HepG2 (cell line): Measurements from ENCODE around the gene PKD2L1. TPM values are rescaled to one million over a fixed set of nuclear protein-coding genes. Genes with fewer than 3 reads are reported as not detected.

Source experiments
- ATAC-seq: fragments of 200-7000 bp; cut with Tn5 transposase; 3 replicates; pipeline ENCODE4 v1.9.1; 2020; ENCODE audit warnings: mild to moderate bottlenecking, moderate library complexity
- BruUV-seq: library from RNA; stranded (reverse); fragments of 400-500 nt; replicated peaks from 2 replicates; lab custom pipeline; 2021; lab: Mats Ljungman, UMichigan
- CTCF ChIA-PET: fragments of 300-600 bp; formaldehyde crosslinking; extraction: SDS; loops from one replicate; lab custom pipeline; 2021; ENCODE audit warnings: low total read pairs, inconsistent platforms, low intra/inter-chr PET ratio; lab: Yijun Ruan, JAX
- POLR2A ChIA-PET: fragments of 350-600 bp; sonication (Branson Sonifier 250); formaldehyde crosslinking; loops from one replicate; lab custom pipeline; 2020; ENCODE audit warnings: antibody characterized with exemption, inconsistent platforms; lab: Yijun Ruan, JAX
- DNase-seq: peaks from one replicate; pipeline ENCODE4 v3.0.0-alpha.2; 2015; ENCODE audit warnings: low spot score
- FAIRE-seq: peaks from 3 replicates; lab custom pipeline; 2011; peaks lifted over from hg19 to GRCh38; lab: Jason Lieb, UNC
- H2AFZ ChIP-seq: one replicate; pipeline ENCODE4 v1.6.1; 2011; ENCODE audit warnings: low read length, inconsistent platforms
- H3K27ac ChIP-seq: fragments of 300-600 bp; 3 replicates; pipeline ENCODE4 v1.8.0; 2011; ENCODE audit warnings: mixed run types, mild to moderate bottlenecking, mixed read lengths, low read length, inconsistent platforms; ENCODE audit not compliant: insufficient read depth; ENCODE audit errors: extremely low read length
- H3K27me3 ChIP-seq, 2 experiments: fragments of 200-600 bp in 1 of 2; 2 replicates in 1 of 2; 3 replicates in 1 of 2; pipeline versions ENCODE4 v1.6.0 to v1.8.0; 2011; ENCODE audit warnings: low read length in 2 of 2, mild to moderate bottlenecking in 2 of 2, moderate library complexity in 2 of 2, inconsistent platforms in 1 of 2; ENCODE audit not compliant: insufficient read depth in 2 of 2, control insufficient read depth in 1 of 2
- H3K36me3 ChIP-seq, 2 experiments: fragments of 200-600 bp in 1 of 2; replicated peaks in 1 of 2; 2 replicates in 1 of 2; 3 replicates in 1 of 2; pipeline versions ENCODE4 v1.5.1 to v1.8.0; 2011; ENCODE audit warnings: low read length in 2 of 2, inconsistent platforms in 1 of 2; ENCODE audit not compliant: insufficient read depth in 2 of 2, control insufficient read depth in 1 of 2
- H3K4me1 ChIP-seq: 2 replicates; pipeline ENCODE4 v1.5.1; 2012; ENCODE audit warnings: low read length, inconsistent platforms; ENCODE audit not compliant: insufficient read depth
- H3K4me2 ChIP-seq: 2 replicates; pipeline ENCODE4 v1.6.0; 2011; ENCODE audit warnings: low read depth, low read length, inconsistent platforms
- H3K4me3 ChIP-seq, 3 experiments: fragments of 200-600 bp in 1 of 3; sonication (generic), shearing (Covaris generic) in 1 of 3; replicated peaks in 1 of 3; 2 replicates each; pipeline ENCODE4 v1.5.1; 2011 to 2016; ENCODE audit warnings: low read length in 3 of 3, inconsistent platforms in 2 of 3, low read depth in 2 of 3, mild to moderate bottlenecking in 2 of 3, control low read depth in 1 of 3, mixed read lengths in 1 of 3; ENCODE audit not compliant: insufficient read depth in 1 of 3
- H3K79me2 ChIP-seq: one replicate; pipeline ENCODE4 v1.6.1; 2011; ENCODE audit warnings: low read length, inconsistent platforms; ENCODE audit not compliant: insufficient read depth
- H3K9ac ChIP-seq: 2 replicates; pipeline ENCODE4 v1.6.0; 2011; ENCODE audit warnings: mild to moderate bottlenecking, low read depth, low read length, inconsistent platforms; ENCODE audit not compliant: insufficient read depth
- H3K9me3 ChIP-seq: 2 replicates; pipeline ENCODE4 v1.5.1; 2012; ENCODE audit warnings: mild to moderate bottlenecking, low read length
- H4K20me1 ChIP-seq: 2 replicates; pipeline ENCODE4 v1.6.0; 2011; ENCODE audit warnings: inconsistent platforms, mild to moderate bottlenecking, low read length, moderate library complexity; ENCODE audit not compliant: insufficient read depth
- CCAR2 ChIP-seq: fragments of 200-400 bp; formaldehyde crosslinking; optimal IDR thresholded peaks from 2 replicates; pipeline ENCODE3; 2018; ENCODE audit warnings: low read depth, mild to moderate bottlenecking, low read length, moderate library complexity
- CREB1 ChIP-seq, 2 experiments: fragments of 450-650 bp in 1 of 2; IDR thresholded peaks; 2 replicates each; pipeline ENCODE4 v1.6.1; 2016 to 2017; ENCODE audit warnings: control low read depth in 1 of 2, mild to moderate bottlenecking in 1 of 2, missing compliant biosample characterization in 1 of 2, missing genetic modification characterization in 1 of 2
- CREM ChIP-seq, 2 experiments: sonication (generic) in 1 of 2; formaldehyde crosslinking in 1 of 2; IDR thresholded peaks; 2 replicates each; pipeline versions ENCODE4 v1.4.0 to v1.6.1; 2016 to 2020; ENCODE audit warnings: antibody characterized with exemption in 1 of 2, mild to moderate bottlenecking in 1 of 2, missing genetic modification reagents in 1 of 2
- MTA1 ChIP-seq: sonication (generic); formaldehyde crosslinking; IDR thresholded peaks from 2 replicates; pipeline ENCODE4 v1.4.0; 2020; ENCODE audit warnings: missing genetic modification reagents, mild to moderate bottlenecking, borderline replicate concordance
- ZBTB7A ChIP-seq: sonication (generic); formaldehyde crosslinking; IDR thresholded peaks from 2 replicates; pipeline ENCODE4 v1.8.0; 2022; ENCODE audit warnings: mild to moderate bottlenecking, missing genetic modification reagents
- ZNF124 ChIP-seq: sonication (generic); formaldehyde crosslinking; IDR thresholded peaks from 2 replicates; pipeline ENCODE4 v1.4.0; 2020; ENCODE audit warnings: missing genetic modification reagents
- ZNF33A ChIP-seq: sonication (generic); formaldehyde crosslinking; IDR thresholded peaks from 2 replicates; pipeline ENCODE4 v1.5.1; 2020; ENCODE audit warnings: missing genetic modification reagents, mild to moderate bottlenecking, moderate library complexity, borderline replicate concordance
- ZNF552 ChIP-seq: sonication (generic); formaldehyde crosslinking; IDR thresholded peaks from 2 replicates; pipeline ENCODE4 v1.9.0; 2022; ENCODE audit warnings: missing genetic modification reagents, mild to moderate bottlenecking, borderline replicate concordance
- ZNF556 ChIP-seq: sonication (generic); formaldehyde crosslinking; IDR thresholded peaks from 2 replicates; pipeline ENCODE4 v1.4.0; 2020; ENCODE audit warnings: mild to moderate bottlenecking, missing genetic modification reagents, borderline replicate concordance
- WGBS: methylation state at CpG from one replicate; pipeline ENCODE4 v1.1.6; 2017; ENCODE audit warnings: low lambda C conversion rate; 5-methylcytosine and 5-hydroxymethylcytosine counted together
- in situ Hi-C: cut with HindIII; loops from 2 replicates; pipeline ENCODE4 v1.10.0; 2017; ENCODE audit warnings: low pct_unique_long_range_greater_than_20kb; ENCODE audit not compliant: extremely low pct_ligation_motif_present
- intact Hi-C: fragments of 100-400 bp; cut with micrococcal nuclease; formaldehyde crosslinking; loops from one replicate; pipeline ENCODE4 v1.10.0; 2022; ENCODE audit not compliant: unreplicated experiment
- polyA plus RNA-seq, 8 experiments: library from polyadenylated mRNA; depleted of rRNA in 3 of 8; stranded (reverse) in 7 of 8; unstranded in 1 of 8; fragments of >200 nt; fragmentation: Illumina TruSeq in 4 of 8; extraction: Trizol in 4 of 8; gene quantifications; 2 replicates each; pipeline versions ENCODE4 v1.2.1 to v1.2.3, GENCODE V29; 2011 to 2016; ENCODE audit warnings: low read depth in 4 of 8, missing spikeins in 1 of 8, mixed read lengths in 1 of 8; ENCODE audit not compliant: insufficient read depth in 1 of 8
- total RNA-seq, 5 experiments: library from RNA; depleted of rRNA; stranded (reverse); fragments of >200 nt; fragmentation: Illumina TruSeq; extraction: Trizol; gene quantifications; 2 replicates each; pipeline ENCODE4 v1.2.3, GENCODE V29; 2016; ENCODE audit warnings: low read depth in 1 of 5
- TF ChIP-seq, protein P1 (sequence below): sonication (generic); formaldehyde crosslinking; IDR thresholded peaks from 2 replicates; pipeline ENCODE4; 2020; ENCODE audit warnings: missing genetic modification reagents, mild to moderate bottlenecking, borderline replicate concordance
- TF ChIP-seq, protein P2 (sequence below): sonication (generic); formaldehyde crosslinking; IDR thresholded peaks from 2 replicates; pipeline ENCODE4 v1.4.0; 2020; ENCODE audit warnings: missing genetic modification reagents
- TF ChIP-seq, protein P3 (sequence below): IDR thresholded peaks from 2 replicates; pipeline ENCODE4 v1.6.1; 2016; ENCODE audit warnings: low read depth, control low read depth
- TF ChIP-seq, protein P4 (sequence below): sonication (generic); formaldehyde crosslinking; IDR thresholded peaks from 2 replicates; pipeline ENCODE4 v1.4.0; 2020; ENCODE audit warnings: missing genetic modification reagents

PKD2L1 gene
- total and polyA plus RNA-seq, 2 of the 13 experiments (the other 11 are each of a cell fraction or from before 2014, with no cell fraction given), result 0.07 to 0.15 TPM

DNA sequence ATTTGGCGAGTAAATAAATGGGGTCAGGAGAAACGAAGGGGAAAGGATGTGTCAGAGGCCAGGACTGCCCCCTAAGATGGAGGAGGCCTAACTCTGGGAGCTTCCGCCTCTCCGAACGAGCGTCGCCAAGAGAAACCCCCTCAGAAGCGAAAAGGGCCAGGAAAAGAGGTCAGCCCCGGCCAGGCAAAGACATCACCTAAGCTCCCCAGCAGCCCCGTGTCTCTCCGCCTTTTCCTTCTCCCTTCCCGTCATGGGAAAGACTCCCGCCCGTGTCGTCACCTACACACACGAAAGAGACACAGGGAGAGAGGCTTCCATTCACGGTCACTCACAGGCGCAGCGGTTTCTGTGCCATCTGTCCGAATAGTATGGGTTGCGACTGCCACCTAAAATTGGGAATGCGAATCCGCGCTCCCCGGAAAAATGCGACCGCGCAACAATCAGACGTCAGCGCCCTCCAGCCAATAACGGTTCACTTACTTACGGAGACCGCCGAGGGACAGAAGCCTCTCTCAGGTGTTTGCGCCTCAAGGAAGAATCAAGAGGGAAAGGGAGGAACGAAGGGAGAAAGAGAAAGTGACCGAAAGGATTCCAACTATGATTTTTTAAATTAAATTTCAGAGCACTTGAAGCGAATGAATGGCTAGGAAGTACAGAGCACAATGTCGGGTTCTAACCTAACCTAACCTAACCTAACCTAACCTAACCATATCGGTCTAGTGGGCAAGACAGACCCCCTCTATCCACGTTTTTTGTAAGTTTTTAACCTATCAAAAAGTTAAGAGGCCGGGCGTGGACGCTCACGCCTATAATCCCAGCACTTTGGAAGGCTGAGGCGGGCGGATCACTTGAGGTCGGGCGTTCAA is 62.6 kb downstream of the PKD2L1 start, which contains the start of gene CWF19L1:
Gene CWF19L1 (minus strand): TSS at position 400 of the 866 bp plus-strand sequence. CDS start 45 bp downstream, at position 355.
- intact Hi-C loops, result no loop called here
- ATAC-seq (peak; percentile 90), FAIRE-seq (peak; percentile 79), DNase-seq (peak; percentile 76)
- no peaks in the 10 kb centered on the region; a peak in 1 of 5 replicates for H3K36me3 ChIP-seq
- H3K79me2 ChIP-seq, result peaks cover 18% of the 10 kb centered on the region
- CTCF ChIA-PET, result no interaction called here
- POLR2A ChIA-PET, result no interaction called here
- peak within 1 kb of the TSS; percentile 93 for H3K9ac ChIP-seq
- peak within 1 kb of the TSS; percentile 76 for H3K4me2 ChIP-seq
- H4K20me1 ChIP-seq, result no peaks in the 10 kb centered on the region
- H3K27me3 ChIP-seq, result no peaks in the 10 kb centered on the region; a peak in 1 of 5 replicates
- peaks cover 39% of the 10 kb centered on the region for H3K4me1 ChIP-seq
- in situ Hi-C loops, result no loop called here
- H3K4me3 ChIP-seq, result peak within 1 kb of the TSS; percentile 79 to 100 (median 98)
- H2AFZ ChIP-seq, result peak within 1 kb of the TSS; percentile 95
- 5% methylated on average over 41 of the region's 49 CpGs for WGBS
- no peaks in the 10 kb centered on the region for H3K9me3 ChIP-seq
- TSS peak; percentile 98 for BruUV-seq
- H3K27ac ChIP-seq, result peak within 1 kb of the TSS; percentile 83
- TF ChIP-seq CREM (IDR thresholded peaks at IDR 0.05) (peak; percentile 97), CREM (CRISPR knock-in tag; IDR thresholded peaks at IDR 0.05) (peak; percentile 73), MTA1 (CRISPR knock-in tag) (no peak), ZNF33A (peak; percentile 63; the same call in 1 of the 2 replicates), CCAR2 (no peak), ZBTB7A (CRISPR knock-in tag) (no peak), ZNF552 (CRISPR knock-in tag) (no peak), CREB1 (IDR thresholded peaks at IDR 0.05) (peak; percentile 93), CREB1 (CRISPR knock-in tag; IDR thresholded peaks at IDR 0.05) (peak; percentile 100), ZNF556 (peak; percentile 60; the same call in 1 of the 2 replicates), ZNF124 (0 out of 2 replicates have a peak, but pooled peaks have one; percentile 68)
- TF ChIP-seq, protein P1, sequence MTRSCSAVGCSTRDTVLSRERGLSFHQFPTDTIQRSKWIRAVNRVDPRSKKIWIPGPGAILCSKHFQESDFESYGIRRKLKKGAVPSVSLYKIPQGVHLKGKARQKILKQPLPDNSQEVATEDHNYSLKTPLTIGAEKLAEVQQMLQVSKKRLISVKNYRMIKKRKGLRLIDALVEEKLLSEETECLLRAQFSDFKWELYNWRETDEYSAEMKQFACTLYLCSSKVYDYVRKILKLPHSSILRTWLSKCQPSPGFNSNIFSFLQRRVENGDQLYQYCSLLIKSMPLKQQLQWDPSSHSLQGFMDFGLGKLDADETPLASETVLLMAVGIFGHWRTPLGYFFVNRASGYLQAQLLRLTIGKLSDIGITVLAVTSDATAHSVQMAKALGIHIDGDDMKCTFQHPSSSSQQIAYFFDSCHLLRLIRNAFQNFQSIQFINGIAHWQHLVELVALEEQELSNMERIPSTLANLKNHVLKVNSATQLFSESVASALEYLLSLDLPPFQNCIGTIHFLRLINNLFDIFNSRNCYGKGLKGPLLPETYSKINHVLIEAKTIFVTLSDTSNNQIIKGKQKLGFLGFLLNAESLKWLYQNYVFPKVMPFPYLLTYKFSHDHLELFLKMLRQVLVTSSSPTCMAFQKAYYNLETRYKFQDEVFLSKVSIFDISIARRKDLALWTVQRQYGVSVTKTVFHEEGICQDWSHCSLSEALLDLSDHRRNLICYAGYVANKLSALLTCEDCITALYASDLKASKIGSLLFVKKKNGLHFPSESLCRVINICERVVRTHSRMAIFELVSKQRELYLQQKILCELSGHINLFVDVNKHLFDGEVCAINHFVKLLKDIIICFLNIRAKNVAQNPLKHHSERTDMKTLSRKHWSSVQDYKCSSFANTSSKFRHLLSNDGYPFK (CRISPR knock-in tag), result peak; percentile 68; the same call in 1 of the 2 replicates
- TF ChIP-seq, protein P2, sequence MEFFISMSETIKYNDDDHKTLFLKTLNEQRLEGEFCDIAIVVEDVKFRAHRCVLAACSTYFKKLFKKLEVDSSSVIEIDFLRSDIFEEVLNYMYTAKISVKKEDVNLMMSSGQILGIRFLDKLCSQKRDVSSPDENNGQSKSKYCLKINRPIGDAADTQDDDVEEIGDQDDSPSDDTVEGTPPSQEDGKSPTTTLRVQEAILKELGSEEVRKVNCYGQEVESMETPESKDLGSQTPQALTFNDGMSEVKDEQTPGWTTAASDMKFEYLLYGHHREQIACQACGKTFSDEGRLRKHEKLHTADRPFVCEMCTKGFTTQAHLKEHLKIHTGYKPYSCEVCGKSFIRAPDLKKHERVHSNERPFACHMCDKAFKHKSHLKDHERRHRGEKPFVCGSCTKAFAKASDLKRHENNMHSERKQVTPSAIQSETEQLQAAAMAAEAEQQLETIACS, result no peak
- TF ChIP-seq, protein P3, sequence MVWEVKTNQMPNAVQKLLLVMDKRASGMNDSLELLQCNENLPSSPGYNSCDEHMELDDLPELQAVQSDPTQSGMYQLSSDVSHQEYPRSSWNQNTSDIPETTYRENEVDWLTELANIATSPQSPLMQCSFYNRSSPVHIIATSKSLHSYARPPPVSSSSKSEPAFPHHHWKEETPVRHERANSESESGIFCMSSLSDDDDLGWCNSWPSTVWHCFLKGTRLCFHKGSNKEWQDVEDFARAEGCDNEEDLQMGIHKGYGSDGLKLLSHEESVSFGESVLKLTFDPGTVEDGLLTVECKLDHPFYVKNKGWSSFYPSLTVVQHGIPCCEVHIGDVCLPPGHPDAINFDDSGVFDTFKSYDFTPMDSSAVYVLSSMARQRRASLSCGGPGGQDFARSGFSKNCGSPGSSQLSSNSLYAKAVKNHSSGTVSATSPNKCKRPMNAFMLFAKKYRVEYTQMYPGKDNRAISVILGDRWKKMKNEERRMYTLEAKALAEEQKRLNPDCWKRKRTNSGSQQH (CRISPR knock-in tag), result 0 out of 2 replicates have a peak, but pooled peaks have one; percentile 58
- TF ChIP-seq, protein P4, sequence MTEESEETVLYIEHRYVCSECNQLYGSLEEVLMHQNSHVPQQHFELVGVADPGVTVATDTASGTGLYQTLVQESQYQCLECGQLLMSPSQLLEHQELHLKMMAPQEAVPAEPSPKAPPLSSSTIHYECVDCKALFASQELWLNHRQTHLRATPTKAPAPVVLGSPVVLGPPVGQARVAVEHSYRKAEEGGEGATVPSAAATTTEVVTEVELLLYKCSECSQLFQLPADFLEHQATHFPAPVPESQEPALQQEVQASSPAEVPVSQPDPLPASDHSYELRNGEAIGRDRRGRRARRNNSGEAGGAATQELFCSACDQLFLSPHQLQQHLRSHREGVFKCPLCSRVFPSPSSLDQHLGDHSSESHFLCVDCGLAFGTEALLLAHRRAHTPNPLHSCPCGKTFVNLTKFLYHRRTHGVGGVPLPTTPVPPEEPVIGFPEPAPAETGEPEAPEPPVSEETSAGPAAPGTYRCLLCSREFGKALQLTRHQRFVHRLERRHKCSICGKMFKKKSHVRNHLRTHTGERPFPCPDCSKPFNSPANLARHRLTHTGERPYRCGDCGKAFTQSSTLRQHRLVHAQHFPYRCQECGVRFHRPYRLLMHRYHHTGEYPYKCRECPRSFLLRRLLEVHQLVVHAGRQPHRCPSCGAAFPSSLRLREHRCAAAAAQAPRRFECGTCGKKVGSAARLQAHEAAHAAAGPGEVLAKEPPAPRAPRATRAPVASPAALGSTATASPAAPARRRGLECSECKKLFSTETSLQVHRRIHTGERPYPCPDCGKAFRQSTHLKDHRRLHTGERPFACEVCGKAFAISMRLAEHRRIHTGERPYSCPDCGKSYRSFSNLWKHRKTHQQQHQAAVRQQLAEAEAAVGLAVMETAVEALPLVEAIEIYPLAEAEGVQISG, result peak; percentile 87
